LNCaP clone FGC (cell line): Measurements from ENCODE around the gene PDCD1.

Experiments
- DNase-seq: peaks from one replicate; pipeline ENCODE4 v3.0.0-alpha.2; 2011; ENCODE audit warnings: low read depth
- H3K4me3 ChIP-seq: 2 replicates; pipeline ENCODE4 v1.5.1; 2011; ENCODE audit warnings: mild to moderate bottlenecking, low read depth, low read length, control low read depth
- CTCF ChIP-seq: IDR thresholded peaks from 2 replicates; pipeline ENCODE4 v1.5.1; 2012; ENCODE audit warnings: mild to moderate bottlenecking; ENCODE audit not compliant: control insufficient read depth, insufficient read depth; ENCODE audit errors: extremely low read depth

The PDCD1 gene

GRCh38 chr2:241857041-241857541 lies 1.6 kb downstream of the PDCD1 start:
- no peak for TF ChIP-seq CTCF
- no peak overlapping the region for H3K4me3 ChIP-seq
- no peak for DNase-seq

- TF ChIP-seq CTCF: no peak
- DNase-seq: no peak
- no peak overlapping the region for H3K4me3 ChIP-seq
These were observed 2.7 kb downstream of the PDCD1 start for GRCh38 chr2:241855888-241856422.

GRCh38 chr2:241855245-241855887 lies 3.3 kb downstream of the PDCD1 start:
- no peak for TF ChIP-seq CTCF
- H3K4me3 ChIP-seq: no peak overlapping the region
- no peak for DNase-seq

DNA sequence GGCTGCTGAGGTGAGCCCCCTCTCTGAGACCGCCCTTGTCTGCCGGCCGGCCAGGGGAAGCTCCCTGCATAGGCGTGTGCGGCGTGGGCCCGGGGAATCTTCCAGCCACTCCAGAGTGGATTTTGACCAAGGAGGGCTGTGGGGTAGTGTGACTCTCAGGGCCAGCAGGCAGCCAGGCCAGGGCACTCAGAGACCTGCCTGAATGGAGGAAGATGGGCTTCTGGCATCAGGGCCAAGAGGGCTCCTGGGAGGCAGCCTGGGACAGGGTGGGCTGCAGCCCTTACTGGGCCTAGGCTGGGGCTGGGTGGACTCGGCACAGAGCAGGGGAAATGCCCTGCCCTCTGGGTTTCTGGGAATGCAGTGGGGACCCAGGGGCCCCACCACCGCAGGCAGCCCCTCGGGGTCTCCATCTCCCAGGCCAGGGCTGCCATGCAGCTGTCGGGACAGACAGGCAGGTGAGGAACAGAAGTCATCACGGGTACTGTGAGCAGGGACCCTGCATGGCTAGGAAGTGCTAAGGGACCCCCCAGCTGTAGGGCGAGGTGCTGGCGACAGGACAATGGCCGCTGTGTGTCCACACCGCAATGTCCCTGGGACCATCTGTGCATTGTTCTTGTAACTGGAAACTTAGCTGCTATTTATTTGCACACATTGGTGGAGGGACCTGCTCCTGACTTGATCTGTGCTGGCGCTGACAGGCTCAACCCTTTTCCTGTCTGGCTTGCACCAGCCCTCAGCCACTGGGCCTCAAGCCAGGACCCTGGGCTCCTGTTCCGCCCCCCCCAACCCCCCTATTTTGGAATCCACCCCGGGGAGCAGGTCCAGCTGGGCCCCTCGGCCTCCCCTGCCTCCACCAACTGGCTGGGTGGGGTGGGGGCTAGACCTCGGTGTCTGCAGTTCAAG lies 4.1 kb downstream of the PDCD1 start:
- DNase-seq: no peak
- TF ChIP-seq CTCF: no peak
- no peak overlapping the region for H3K4me3 ChIP-seq

GRCh38 chr2:241853651-241854341 lies 4.9 kb downstream of the PDCD1 start:
- no peak for TF ChIP-seq CTCF
- DNase-seq: no peak
- H3K4me3 ChIP-seq: no peak overlapping the region

DNA sequence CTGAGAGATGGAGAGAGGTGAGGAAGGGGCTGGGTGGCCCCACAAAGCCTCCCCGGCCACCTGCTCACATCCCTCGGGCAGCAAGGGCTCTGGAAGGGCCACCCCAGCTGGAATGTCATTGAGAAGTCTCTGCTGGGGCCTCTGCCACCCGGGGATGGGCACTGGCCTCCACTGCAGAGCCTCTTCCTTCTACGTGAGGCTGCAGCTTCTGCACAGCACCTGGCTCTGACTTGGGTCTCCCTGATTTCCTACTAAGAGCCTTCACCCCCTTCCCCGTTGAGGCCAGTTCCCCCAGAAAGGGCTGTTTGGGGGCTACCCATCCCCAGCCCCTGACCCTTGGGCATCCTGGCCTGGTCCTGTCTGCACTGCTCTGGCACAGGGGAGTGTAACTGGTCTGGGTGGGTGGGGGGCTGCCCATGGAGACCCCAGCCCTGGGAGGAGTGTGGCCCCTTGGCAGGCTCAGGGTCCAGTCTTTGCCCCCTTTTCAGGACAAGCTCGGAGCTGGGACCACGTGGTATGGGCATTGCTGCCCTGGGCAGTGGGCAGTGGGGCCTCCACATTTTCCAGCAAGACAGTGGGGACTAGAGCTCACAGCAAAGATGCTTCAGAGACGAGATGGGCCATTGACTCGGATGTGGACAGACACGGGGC lies 5.6 kb downstream of the PDCD1 start:
- no peak for DNase-seq
- no peak for TF ChIP-seq CTCF

More for the DNA sequence above, 5.6 kb downstream of the PDCD1 start:
- no peak overlapping the region for H3K4me3 ChIP-seq
